ENCODE measurements around the gene SEPTIN5.
A peak's percentile ranks its signal among the peaks of the same experiment; 100 is the strongest.

SEPTIN5 gene

GRCh38 chr22:19718456-19719049 is 4.2 kb downstream of the SEPTIN5 start:
- no peak for DNase-seq (ENCODE audit: low read depth)
- TF ChIP-seq CTCF (IDR thresholded peaks at IDR 0.05; ENCODE audit: control insufficient read depth, insufficient read depth, low read depth, low read length, missing control alignments): no peak
- H3K4me3 ChIP-seq (ENCODE audit: control insufficient read depth, low read depth, low read length): peak overlapping the region; percentile 65

- H3K4me3 ChIP-seq (ENCODE audit: control insufficient read depth, low read depth, low read length): peak overlapping the region; percentile 65
- no peak for DNase-seq (ENCODE audit: low read depth)
- TF ChIP-seq CTCF (IDR thresholded peaks at IDR 0.05; ENCODE audit: control insufficient read depth, insufficient read depth, low read depth, low read length, missing control alignments): no peak
These were observed 4.8 kb downstream of the SEPTIN5 start for GRCh38 chr22:19719050-19719482.

- H3K4me3 ChIP-seq (ENCODE audit: control insufficient read depth, low read depth, low read length): peak overlapping the region; percentile 65
- DNase-seq (ENCODE audit: low read depth): no peak
- TF ChIP-seq CTCF (IDR thresholded peaks at IDR 0.05; ENCODE audit: control insufficient read depth, insufficient read depth, low read depth, low read length, missing control alignments): no peak
These were observed 5.3 kb downstream of the SEPTIN5 start for GRCh38 chr22:19719488-19720021.

GRCh38 chr22:19720150-19720827 is 6.0 kb downstream of the SEPTIN5 start:
- no peak for DNase-seq (ENCODE audit: low read depth)
- TF ChIP-seq CTCF (IDR thresholded peaks at IDR 0.05; ENCODE audit: control insufficient read depth, insufficient read depth, low read depth, low read length, missing control alignments): no peak
- no peak overlapping the region for H3K4me3 ChIP-seq (ENCODE audit: control insufficient read depth, low read depth, low read length)

- no peak for TF ChIP-seq CTCF (IDR thresholded peaks at IDR 0.05; ENCODE audit: control insufficient read depth, insufficient read depth, low read depth, low read length, missing control alignments)
- H3K4me3 ChIP-seq (ENCODE audit: control insufficient read depth, low read depth, low read length): no peak overlapping the region
- no peak for DNase-seq (ENCODE audit: low read depth)
These were observed 6.7 kb downstream of the SEPTIN5 start for GRCh38 chr22:19720999-19721329.

GRCh38 chr22:19721330-19722177 is 7.3 kb downstream of the SEPTIN5 start:
- TF ChIP-seq CTCF (IDR thresholded peaks at IDR 0.05; ENCODE audit: control insufficient read depth, insufficient read depth, low read depth, low read length, missing control alignments): no peak
- no peak for DNase-seq (ENCODE audit: low read depth)
- H3K4me3 ChIP-seq (ENCODE audit: control insufficient read depth, low read depth, low read length): no peak overlapping the region

Data from AG09309 (cell line).